Breast epithelium (tissue), 4 donors: Measurements from ENCODE around the gene CCDC175. TPM values are rescaled to one million over a fixed set of nuclear protein-coding genes. Genes with fewer than 3 reads are reported as not detected.

Source experiments
- DNase-seq, 2 donors: peaks; one replicate each; pipeline ENCODE4 v3.0.0-alpha.2; 2019; ENCODE audit warnings: low spot score in 2 of 2
- H3K27ac ChIP-seq, 2 donors: fragments of 200-600 bp; sonication (generic) in 1 of 2; one replicate each; pipeline ENCODE4 v1.5.1; 2016 to 2019; ENCODE audit warnings: mild to moderate bottlenecking in 1 of 2
- H3K27me3 ChIP-seq, 2 donors: fragments of 200-600 bp; sonication (generic) in 1 of 2; one replicate each; pipeline versions ENCODE4 v1.5.1 to v1.6.0; 2017 to 2019; ENCODE audit warnings: control low read depth in 1 of 2, mild to moderate bottlenecking in 1 of 2
- H3K36me3 ChIP-seq: fragments of 200-600 bp; one replicate; pipeline ENCODE4 v1.5.1; 2019
- H3K4me1 ChIP-seq, 2 donors: fragments of 200-600 bp; sonication (generic); one replicate each; pipeline ENCODE4 v1.5.1; 2016 to 2019; ENCODE audit warnings: control low read depth in 1 of 2
- H3K4me3 ChIP-seq, 3 donors: fragments of 200-600 bp; sonication (generic); 1 replicate in 2 of 3; 2 replicates in 1 of 3; pipeline ENCODE4 v1.5.1; 2016 to 2019; ENCODE audit warnings: mild to moderate bottlenecking in 3 of 3, moderate library complexity in 2 of 3
- H3K9me3 ChIP-seq, 2 donors: fragments of 200-600 bp; sonication (generic) in 1 of 2; one replicate each; pipeline ENCODE4 v1.5.1; 2016 to 2019; ENCODE audit warnings: control low read depth in 1 of 2
- POLR2A ChIP-seq: fragments of 450-650 bp; IDR thresholded peaks from one replicate; pipeline ENCODE4 v1.6.1; 2016; ENCODE audit warnings: antibody characterized with exemption, mild to moderate bottlenecking, moderate library complexity
- POLR2AphosphoS5 ChIP-seq, 3 donors: sonication (generic); formaldehyde crosslinking; IDR thresholded peaks; one replicate each; pipeline ENCODE4 v1.6.1; 2017; ENCODE audit warnings: antibody characterized with exemption in 3 of 3
- intact Hi-C: fragments of 100-400 bp; cut with DNase I; formaldehyde crosslinking; loops from one replicate; pipeline ENCODE4 v1.15.1; 2023; ENCODE audit warnings: low total_unique reads
- total RNA-seq, 3 donors: library from RNA; depleted of rRNA; stranded (reverse); fragments of >200 nt; gene quantifications; one replicate each; pipeline ENCODE4 v1.1.0, GENCODE V29; 2016
- TF ChIP-seq, protein P1 (sequence below), 3 donors: fragments of 450-650 bp; IDR thresholded peaks; one replicate each; pipeline ENCODE4 v1.5.1; 2016 to 2017; ENCODE audit warnings: antibody characterized with exemption in 3 of 3, mild to moderate bottlenecking in 3 of 3, moderate library complexity in 3 of 3

The CCDC175 gene
- total RNA-seq, 3 donors from 2014 or later = 0.33 TPM; not detected in 2

GRCh38 chr14:59541731-59542130 lies 34.9 kb downstream of the CCDC175 start:
- DNase-seq = no peak
- H3K4me1 ChIP-seq = no peaks in the 10 kb centered on the region
- H3K36me3 ChIP-seq = no peaks in the 10 kb centered on the region
- TF ChIP-seq POLR2A = no peak
- TF ChIP-seq, protein P1, sequence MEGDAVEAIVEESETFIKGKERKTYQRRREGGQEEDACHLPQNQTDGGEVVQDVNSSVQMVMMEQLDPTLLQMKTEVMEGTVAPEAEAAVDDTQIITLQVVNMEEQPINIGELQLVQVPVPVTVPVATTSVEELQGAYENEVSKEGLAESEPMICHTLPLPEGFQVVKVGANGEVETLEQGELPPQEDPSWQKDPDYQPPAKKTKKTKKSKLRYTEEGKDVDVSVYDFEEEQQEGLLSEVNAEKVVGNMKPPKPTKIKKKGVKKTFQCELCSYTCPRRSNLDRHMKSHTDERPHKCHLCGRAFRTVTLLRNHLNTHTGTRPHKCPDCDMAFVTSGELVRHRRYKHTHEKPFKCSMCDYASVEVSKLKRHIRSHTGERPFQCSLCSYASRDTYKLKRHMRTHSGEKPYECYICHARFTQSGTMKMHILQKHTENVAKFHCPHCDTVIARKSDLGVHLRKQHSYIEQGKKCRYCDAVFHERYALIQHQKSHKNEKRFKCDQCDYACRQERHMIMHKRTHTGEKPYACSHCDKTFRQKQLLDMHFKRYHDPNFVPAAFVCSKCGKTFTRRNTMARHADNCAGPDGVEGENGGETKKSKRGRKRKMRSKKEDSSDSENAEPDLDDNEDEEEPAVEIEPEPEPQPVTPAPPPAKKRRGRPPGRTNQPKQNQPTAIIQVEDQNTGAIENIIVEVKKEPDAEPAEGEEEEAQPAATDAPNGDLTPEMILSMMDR (IDR thresholded peaks at IDR 0.05) = no peak
- TF ChIP-seq POLR2AphosphoS5 (IDR thresholded peaks at IDR 0.05) = no peak
- no peak overlapping the region for H3K27ac ChIP-seq
- no peaks in the 10 kb centered on the region for H3K27me3 ChIP-seq
- no peak overlapping the region for H3K4me3 ChIP-seq
- H3K9me3 ChIP-seq = no peaks in the 10 kb centered on the region
- intact Hi-C loops = no loop called here

- Histone ChIP-seq H3K9me3 (no peaks in the 10 kb centered on the region), H3K27me3 (no peaks in the 10 kb centered on the region), H3K4me3 (no peak overlapping the region), H3K27ac (no peak overlapping the region), H3K4me1 (no peaks in the 10 kb centered on the region), H3K36me3 (no peaks in the 10 kb centered on the region)
- TF ChIP-seq, protein P1 (IDR thresholded peaks at IDR 0.05) = no peak
- TF ChIP-seq POLR2AphosphoS5 (IDR thresholded peaks at IDR 0.05) = no peak
- no peak for TF ChIP-seq POLR2A
- intact Hi-C loops = no loop called here
- no peak for DNase-seq
Observed at GRCh38 chr14:59540852-59541251, 35.8 kb downstream of the CCDC175 start.

DNA sequence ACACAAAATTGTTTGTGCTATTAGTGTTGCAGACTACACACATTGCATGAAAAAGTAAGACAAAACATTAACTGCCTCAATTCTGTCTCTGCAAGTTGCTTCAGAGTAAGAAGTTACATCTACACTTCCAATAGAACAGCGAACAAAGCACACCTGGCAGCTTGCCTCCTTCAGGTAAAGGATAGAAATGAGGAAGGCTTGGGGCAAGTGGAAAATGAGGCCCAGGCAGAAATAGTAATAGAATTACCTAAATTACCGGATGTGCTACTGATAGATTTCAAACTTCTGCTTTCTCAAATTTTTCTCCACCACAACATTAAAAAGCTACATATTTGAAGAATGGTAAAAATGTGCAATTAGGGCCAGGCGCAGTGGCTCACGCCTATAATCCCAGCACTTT lies 37.7 kb downstream of the CCDC175 start:
- DNase-seq = no peak
- Histone ChIP-seq H3K4me1 (no peaks in the 10 kb centered on the region), H3K27ac (no peak overlapping the region), H3K36me3 (no peaks in the 10 kb centered on the region), H3K4me3 (no peak overlapping the region), H3K9me3 (no peaks in the 10 kb centered on the region), H3K27me3 (no peaks in the 10 kb centered on the region)
- intact Hi-C loops = no loop called here
- TF ChIP-seq POLR2A (no peak), POLR2AphosphoS5 (IDR thresholded peaks at IDR 0.05) (no peak)
- TF ChIP-seq, protein P1 (IDR thresholded peaks at IDR 0.05) = no peak

GRCh38 chr14:59537476-59537875 lies 39.1 kb downstream of the CCDC175 start:
- no peaks in the 10 kb centered on the region for H3K9me3 ChIP-seq
- no peak for DNase-seq
- no peak overlapping the region for H3K27ac ChIP-seq
- H3K4me3 ChIP-seq = no peak overlapping the region
- TF ChIP-seq, protein P1 (IDR thresholded peaks at IDR 0.05) = no peak
- TF ChIP-seq POLR2A (no peak), POLR2AphosphoS5 (IDR thresholded peaks at IDR 0.05) (no peak)
- intact Hi-C loops = no loop called here
- H3K27me3 ChIP-seq = no peaks in the 10 kb centered on the region
- no peaks in the 10 kb centered on the region for H3K36me3 ChIP-seq
- no peaks in the 10 kb centered on the region for H3K4me1 ChIP-seq

DNA sequence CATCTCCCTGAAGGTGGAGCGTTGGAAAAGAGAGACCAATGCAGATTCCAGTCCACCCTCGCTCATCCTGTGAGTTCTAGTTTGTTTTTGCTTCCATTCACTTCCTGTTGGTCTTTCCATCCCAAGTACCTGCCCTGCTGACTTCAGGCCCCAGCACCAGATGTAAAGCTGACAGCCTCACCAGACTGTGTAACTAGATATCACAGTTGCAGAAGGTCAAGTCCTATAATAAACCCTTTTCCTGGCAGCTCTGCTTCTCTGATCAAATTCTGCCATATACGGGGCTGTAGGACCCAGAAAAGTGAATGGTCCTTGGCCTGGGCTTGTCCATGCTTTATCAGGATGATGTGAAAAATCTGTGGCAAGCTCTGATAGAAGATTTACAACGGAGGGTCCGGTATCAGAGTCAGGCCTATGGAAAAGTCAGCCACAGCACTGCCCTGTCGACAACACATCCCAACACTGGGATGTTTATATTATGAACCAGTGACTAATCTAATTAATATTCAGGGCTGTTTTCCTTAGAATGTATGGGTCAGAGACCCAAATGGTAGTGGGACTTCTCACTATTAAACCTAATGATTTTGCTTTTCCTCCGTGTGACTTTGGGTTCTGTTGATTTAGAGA lies 42.1 kb downstream of the CCDC175 start:
- Histone ChIP-seq H3K27ac (no peak overlapping the region), H3K4me1 (no peaks in the 10 kb centered on the region), H3K36me3 (no peaks in the 10 kb centered on the region), H3K27me3 (no peaks in the 10 kb centered on the region), H3K4me3 (no peak overlapping the region), H3K9me3 (no peaks in the 10 kb centered on the region)
- TF ChIP-seq, protein P1 (IDR thresholded peaks at IDR 0.05) = no peak
- TF ChIP-seq POLR2AphosphoS5 (IDR thresholded peaks at IDR 0.05) (no peak), POLR2A (no peak)
- DNase-seq = no peak
- intact Hi-C loops = no loop called here
